HG02571 (cell line): ENCODE results near the gene VWC2L.

Experiments
- ATAC-seq: cut with Tn5 transposase; IDR thresholded peaks from one replicate; pipeline ENCODE4 v1.9.1; 2021; ENCODE audit warnings: mild to moderate bottlenecking, moderate library complexity; ENCODE audit not compliant: unreplicated experiment

VWC2L gene

GRCh38 chr2:214465363-214466146, 54.7 kb downstream of the VWC2L start:
- ATAC-seq, result no peak

GRCh38 chr2:214469728-214470127, 58.9 kb downstream of the VWC2L start:
- no peak for ATAC-seq

- no peak for ATAC-seq
These were observed 60.5 kb downstream of the VWC2L start for GRCh38 chr2:214471382-214471781.

GRCh38 chr2:214471990-214472389, 61.1 kb downstream of the VWC2L start:
- ATAC-seq, result no peak

GRCh38 chr2:214477305-214477704, 66.5 kb downstream of the VWC2L start:
- ATAC-seq, result no peak

- no peak for ATAC-seq
These were observed 70.3 kb downstream of the VWC2L start for GRCh38 chr2:214481204-214481603.

GRCh38 chr2:214482728-214483127, 71.9 kb downstream of the VWC2L start:
- no peak for ATAC-seq

GRCh38 chr2:214484239-214484638, 73.4 kb downstream of the VWC2L start:
- no peak for ATAC-seq

GRCh38 chr2:214484701-214485100, 73.8 kb downstream of the VWC2L start:
- no peak for ATAC-seq

GRCh38 chr2:214489181-214489580, 78.3 kb downstream of the VWC2L start:
- ATAC-seq, result no peak

GRCh38 chr2:214489702-214490101, 78.8 kb downstream of the VWC2L start:
- ATAC-seq, result no peak

- no peak for ATAC-seq
These were observed 81.3 kb downstream of the VWC2L start for GRCh38 chr2:214492152-214492551.

GRCh38 chr2:214492608-214493007, 81.8 kb downstream of the VWC2L start:
- ATAC-seq, result no peak

GRCh38 chr2:214497489-214497888, 86.6 kb downstream of the VWC2L start:
- no peak for ATAC-seq

GRCh38 chr2:214503568-214503967, 92.7 kb downstream of the VWC2L start:
- ATAC-seq, result no peak

GRCh38 chr2:214504599-214505376, 93.9 kb downstream of the VWC2L start:
- ATAC-seq, result no peak

- ATAC-seq, result no peak
These were observed 96.2 kb downstream of the VWC2L start for GRCh38 chr2:214507032-214507431.

- ATAC-seq, result no peak
These were observed 103.8 kb downstream of the VWC2L start for GRCh38 chr2:214514704-214515103.

- no peak for ATAC-seq
These were observed 104.3 kb downstream of the VWC2L start for GRCh38 chr2:214515111-214515510.

- no peak for ATAC-seq
These were observed 108.5 kb downstream of the VWC2L start for GRCh38 chr2:214519258-214519818.

- ATAC-seq, result no peak
These were observed 118.2 kb downstream of the VWC2L start for GRCh38 chr2:214529021-214529420.

- no peak for ATAC-seq
These were observed 118.7 kb downstream of the VWC2L start for GRCh38 chr2:214529514-214529913.
